ENCODE measurements around the gene GRAMD1C.

Gene GRAMD1C

DNA sequence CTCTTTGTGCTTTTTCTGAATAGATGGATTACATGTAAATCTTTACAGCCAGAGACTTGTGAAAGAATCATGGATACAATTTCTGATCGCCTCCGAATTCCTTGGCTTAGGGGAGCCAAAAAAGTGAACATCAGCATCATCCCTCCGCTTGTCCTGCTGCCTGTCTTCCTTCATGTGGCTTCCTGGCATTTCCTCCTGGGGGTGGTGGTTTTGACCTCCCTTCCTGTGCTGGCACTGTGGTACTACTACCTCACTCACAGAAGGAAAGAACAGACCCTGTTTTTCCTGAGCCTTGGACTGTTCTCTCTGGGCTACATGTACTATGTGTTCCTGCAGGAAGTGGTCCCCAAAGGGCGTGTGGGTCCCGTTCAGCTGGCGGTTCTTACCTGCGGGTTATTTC is 115.1 kb downstream of the GRAMD1C start:
- DNase-seq: no peak

DNA sequence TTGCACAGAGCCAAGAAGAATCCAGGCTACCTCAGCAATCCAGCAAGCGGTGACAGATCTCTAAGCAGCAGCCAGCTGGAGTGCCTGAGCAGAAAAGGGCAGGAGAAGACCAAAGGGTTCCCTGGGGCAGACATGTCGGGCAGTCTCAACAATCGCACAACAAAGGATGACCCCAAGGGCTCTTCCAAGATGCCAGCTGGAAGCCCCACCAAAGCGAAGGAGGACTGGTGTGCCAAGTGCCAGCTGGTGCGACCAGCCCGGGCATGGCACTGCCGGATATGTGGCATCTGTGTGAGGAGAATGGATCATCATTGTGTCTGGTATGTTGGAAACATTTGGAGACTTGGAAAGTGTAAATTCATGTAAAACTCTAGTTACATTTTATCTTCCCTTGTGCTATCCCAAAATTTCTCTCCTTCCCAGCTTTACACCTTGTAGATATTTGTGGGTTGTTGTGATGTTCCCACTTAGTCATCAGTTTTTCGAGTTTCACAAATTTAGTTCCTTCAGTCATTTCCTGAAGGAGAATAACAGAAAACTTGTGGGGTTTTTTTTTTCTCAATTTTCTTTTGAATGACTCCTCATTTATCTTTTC is 115.6 kb downstream of the GRAMD1C start:
- no peak for DNase-seq

GRCh38 chr3:113963879-113964278 is 125.3 kb downstream of the GRAMD1C start:
- DNase-seq: no peak

GRCh38 chr3:113966172-113966571 is 127.6 kb downstream of the GRAMD1C start:
- DNase-seq: no peak

DNA sequence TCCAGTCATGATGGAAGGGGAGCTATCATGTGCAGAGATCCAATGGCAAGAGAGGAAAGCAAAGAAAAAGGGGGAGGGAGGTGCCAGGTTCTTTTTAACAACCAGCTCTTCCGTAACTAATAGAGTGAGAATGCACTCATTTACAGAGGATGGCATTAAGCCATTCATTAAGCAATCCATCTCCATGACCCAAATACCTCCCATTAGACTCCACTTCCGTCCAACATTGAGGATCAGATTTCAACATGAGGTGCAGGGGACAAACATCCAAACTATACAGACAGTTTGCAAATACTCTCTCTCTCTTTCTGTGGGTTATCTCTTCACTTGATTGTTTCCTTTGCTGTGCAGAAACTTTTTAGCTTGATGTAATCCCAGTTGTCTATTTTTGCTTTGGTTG is 130.4 kb downstream of the GRAMD1C start:
- no peak for DNase-seq

GRCh38 chr3:113977822-113978221 is 139.2 kb downstream of the GRAMD1C start:
- no peak for DNase-seq

- DNase-seq: no peak
Observed at GRCh38 chr3:113979916-113980315, 141.3 kb downstream of the GRAMD1C start.

DNA sequence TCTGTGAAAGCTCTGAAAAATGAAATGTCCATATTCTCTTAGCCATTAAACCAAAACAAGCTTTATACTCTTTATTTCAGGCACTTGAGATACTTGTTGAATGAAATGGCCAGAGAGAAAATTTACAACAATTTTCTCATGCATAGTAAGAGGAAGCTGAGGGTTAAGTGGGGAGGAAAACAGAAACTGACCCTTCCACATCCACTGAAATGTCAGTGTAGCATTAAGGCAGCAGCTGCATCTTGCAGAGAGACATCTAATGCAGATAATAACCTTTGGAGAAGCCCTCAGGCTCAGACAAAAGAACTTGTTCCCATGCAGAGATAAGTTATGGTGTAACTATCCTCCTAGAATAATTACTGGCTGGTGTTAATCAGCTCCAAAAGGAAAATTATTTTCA is 143.2 kb downstream of the GRAMD1C start:
- no peak for DNase-seq

GRCh38 chr3:113983544-113983943 is 145.0 kb downstream of the GRAMD1C start:
- DNase-seq: no peak

GRCh38 chr3:113985541-113985940 is 147.0 kb downstream of the GRAMD1C start:
- no peak for DNase-seq
